ENCODE data around the gene SEMA4A. TPM values are rescaled to one million over a fixed set of nuclear protein-coding genes. Genes with fewer than 3 reads are reported as not detected.

SEMA4A gene
- total and polyA plus RNA-seq, 2 of the 8 experiments (the other 6 are each of a cell fraction or from before 2014, with no cell fraction given) = 7.3 to 10.6 TPM

DNA sequence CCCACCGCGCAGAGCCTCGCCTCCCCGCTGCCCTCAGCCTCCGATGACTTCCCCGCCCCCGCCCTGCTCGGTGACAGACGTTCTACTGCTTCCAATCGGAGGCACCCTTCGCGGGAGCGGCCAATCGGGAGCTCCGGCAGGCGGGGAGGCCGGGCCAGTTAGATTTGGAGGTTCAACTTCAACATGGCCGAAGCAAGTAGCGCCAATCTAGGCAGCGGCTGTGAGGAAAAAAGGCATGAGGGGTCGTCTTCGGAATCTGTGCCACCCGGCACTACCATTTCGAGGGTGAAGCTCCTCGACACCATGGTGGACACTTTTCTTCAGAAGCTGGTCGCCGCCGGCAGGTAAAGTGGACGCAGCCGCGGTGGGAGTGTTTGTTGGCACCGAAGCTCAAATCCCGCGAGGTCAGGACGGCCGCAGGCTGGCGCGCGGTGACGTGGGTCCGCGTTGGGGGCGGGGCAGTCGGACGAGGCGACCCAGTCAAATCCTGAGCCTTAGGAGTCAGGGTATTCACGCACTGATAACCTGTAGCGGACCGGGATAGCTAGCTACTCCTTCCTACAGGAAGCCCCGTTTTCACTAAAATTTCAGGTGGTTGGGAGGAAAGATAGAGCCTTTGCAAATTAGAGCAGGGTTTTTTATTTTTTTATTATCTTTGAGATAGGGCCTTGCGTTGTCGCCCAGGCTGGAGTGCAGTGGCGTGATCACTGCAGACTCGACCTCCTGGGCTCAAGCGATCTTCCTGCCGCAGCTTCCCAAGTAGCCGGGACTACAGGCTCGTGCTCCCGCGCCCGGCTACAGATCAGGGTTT, 59.7 kb downstream of the SEMA4A start, which contains the start of gene PMF1 (continued):
- TF ChIP-seq EP300 (IDR thresholded peaks at IDR 0.05; ENCODE audit: borderline replicate concordance in 1 of 2, low read depth in 2 of 2, low read length in 2 of 2) (no peak), CBX5 (IDR thresholded peaks at IDR 0.05; ENCODE audit: low read depth, low read length) (no peak), ATF3 (IDR thresholded peaks at IDR 0.05; ENCODE audit: insufficient read depth, low read depth, low read length) (no peak), RBBP5 (IDR thresholded peaks at IDR 0.05; ENCODE audit: borderline replicate concordance, low read depth, low read length) (peak; percentile 74; the same call in 1 of the 2 replicates), SP2 (IDR thresholded peaks at IDR 0.05; ENCODE audit: low read length) (peak; percentile 77), EGR1 (IDR thresholded peaks at IDR 0.05; ENCODE audit: borderline replicate concordance, low read depth, low read length) (peak; percentile 88), TAF7 (optimal IDR thresholded peaks at IDR 0.05; ENCODE audit: borderline replicate concordance, low read depth, low read length) (no peak), HDAC6 (IDR thresholded peaks at IDR 0.05; ENCODE audit: low read depth, low read length) (no peak)
